Naive thymus-derived CD4-positive, alpha-beta T cell (primary cell): ENCODE data around the gene NOTO. TPM values are rescaled to one million over a fixed set of nuclear protein-coding genes. Genes with fewer than 3 reads are reported as not detected.

Experiments used
- ATAC-seq: fragments of 150-1000 bp; cut with Tn5 transposase; 2 replicates; pipeline ENCODE4 v1.10.0; 2021; ENCODE audit warnings: mild to moderate bottlenecking, moderate library complexity
- CTCF ChIA-PET: fragments of 350-600 bp; sonication (Branson Sonifier 250); formaldehyde crosslinking; loops from one replicate; lab custom pipeline; 2021; ENCODE audit warnings: antibody characterized with exemption; lab: Charles Lee
- POLR2A ChIA-PET: fragments of 350-600 bp; sonication (Branson Sonifier 250); formaldehyde crosslinking; loops from one replicate; lab custom pipeline; 2021; ENCODE audit warnings: antibody characterized with exemption, inconsistent platforms; lab: Charles Lee
- DNase-seq, 9 donors: peaks; one replicate each; pipeline versions ENCODE4 v3.0.0 to v3.0.0-alpha.2; 2020 to 2022; ENCODE audit warnings: mixed read lengths in 1 of 9
- H3K27ac ChIP-seq: one replicate; pipeline ENCODE4 v1.7.0; 2013; ENCODE audit warnings: mild to moderate bottlenecking, low read depth, low read length, moderate library complexity
- H3K27me3 ChIP-seq, 2 donors: one replicate each; pipeline ENCODE4 v1.7.0; 2013; ENCODE audit warnings: low read length in 2 of 2, mild to moderate bottlenecking in 2 of 2, moderate library complexity in 2 of 2; ENCODE audit not compliant: control insufficient read depth in 2 of 2, insufficient read depth in 2 of 2
- H3K36me3 ChIP-seq, 3 experiments: 1 replicate in 2 of 3; 2 replicates in 1 of 3; pipeline ENCODE4 v1.7.0; 2013; ENCODE audit warnings: low read length in 3 of 3, mild to moderate bottlenecking in 3 of 3, moderate library complexity in 1 of 3; ENCODE audit not compliant: insufficient read depth in 3 of 3, control insufficient read depth in 2 of 3
- H3K4me1 ChIP-seq, 2 donors: one replicate each; pipeline ENCODE4 v1.7.0; 2013; ENCODE audit warnings: low read length in 2 of 2, mild to moderate bottlenecking in 2 of 2, moderate library complexity in 1 of 2; ENCODE audit not compliant: control insufficient read depth in 2 of 2, insufficient read depth in 2 of 2
- H3K4me3 ChIP-seq: 2 replicates; pipeline ENCODE4 v1.7.0; 2013; ENCODE audit warnings: mild to moderate bottlenecking, low read length
- H3K9me3 ChIP-seq, 3 experiments: 1 replicate in 2 of 3; 2 replicates in 1 of 3; pipeline ENCODE4 v1.7.0; 2013; ENCODE audit warnings: low read length in 3 of 3; ENCODE audit not compliant: control insufficient read depth in 2 of 3
- H3K27ac Mint-ChIP-seq, 9 donors: one replicate each; pipeline ENCODE4 v1.8.0; 2020 to 2022; ENCODE audit warnings: mixed read lengths in 9 of 9, mild to moderate bottlenecking in 8 of 9, moderate library complexity in 5 of 9, inconsistent platforms in 2 of 9
- H3K27me3 Mint-ChIP-seq, 5 donors: one replicate each; pipeline ENCODE4 v1.8.0; 2021 to 2022; ENCODE audit warnings: mixed read lengths in 5 of 5, mild to moderate bottlenecking in 1 of 5
- H3K36me3 Mint-ChIP-seq, 5 donors: one replicate each; pipeline ENCODE4 v1.8.0; 2020 to 2022; ENCODE audit warnings: mixed read lengths in 5 of 5, mild to moderate bottlenecking in 3 of 5, inconsistent platforms in 1 of 5
- H3K4me1 Mint-ChIP-seq, 7 donors: one replicate each; pipeline ENCODE4 v1.8.0; 2020 to 2022; ENCODE audit warnings: mixed read lengths in 7 of 7, mild to moderate bottlenecking in 3 of 7, inconsistent platforms in 1 of 7
- H3K4me3 Mint-ChIP-seq, 10 donors: one replicate each; pipeline ENCODE4 v1.8.0; 2020 to 2022; ENCODE audit warnings: mild to moderate bottlenecking in 10 of 10, mixed read lengths in 10 of 10, moderate library complexity in 6 of 10, inconsistent platforms in 2 of 10
- H3K9me3 Mint-ChIP-seq, 11 donors: one replicate each; pipeline ENCODE4 v1.8.0; 2020 to 2022; ENCODE audit warnings: mixed read lengths in 11 of 11, mild to moderate bottlenecking in 4 of 11, inconsistent platforms in 1 of 11, moderate library complexity in 1 of 11
- intact Hi-C, 2 donors: fragments of 100-400 bp; cut with micrococcal nuclease; formaldehyde crosslinking; loops; one replicate each; pipeline ENCODE4 v1.15.1; 2023
- polyA plus RNA-seq, 2 donors: library from polyadenylated mRNA; unstranded; fragments of 300-500 nt; fragmentation: Illumina TruSeq; gene quantifications; one replicate each; pipeline ENCODE4 v1.2.3, GENCODE V29; 2021
- total RNA-seq, 6 experiments: library from RNA in 5 of 6; stranded (reverse) in 5 of 6; gene quantifications; 1 replicate in 5 of 6; 2 replicates in 1 of 6; pipeline ENCODE4 v1.2.3 and lab custom pipeline; 2021 to 2026

The NOTO gene
- total and polyA plus RNA-seq, 7 experiments from 2014 or later, result not detected

DNA sequence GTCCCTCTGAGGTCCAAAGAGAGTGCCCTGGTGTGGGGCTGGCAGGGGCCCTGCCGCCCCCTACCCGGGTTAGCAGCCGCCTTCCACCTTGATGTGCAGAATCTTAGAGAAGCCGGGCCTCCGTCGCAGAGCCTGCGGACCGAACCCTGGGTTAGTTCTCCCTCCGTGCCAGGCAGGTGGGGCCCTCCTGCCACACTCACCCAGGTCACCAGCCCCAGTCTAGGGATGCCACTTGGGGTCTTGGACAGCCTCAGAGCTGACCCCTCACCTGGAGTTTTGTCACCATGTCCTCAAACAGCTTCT lies 56.5 kb downstream of the NOTO start:
- intact Hi-C loops, result no loop called here
- peaks cover 0 to 18% (median 9%) of the 10 kb centered on the region in 7 donors for H3K4me1 Mint-ChIP-seq
- no peaks in the 10 kb centered on the region for H3K27me3 Mint-ChIP-seq
- no peak overlapping the region for H3K4me3 Mint-ChIP-seq
- DNase-seq (no peak), ATAC-seq (no peak)
- H3K36me3 Mint-ChIP-seq, result peaks cover 0 to 5% (median 0%) of the 10 kb centered on the region in 5 donors
- H3K27me3 ChIP-seq, result no peaks in the 10 kb centered on the region
- H3K4me1 ChIP-seq, result peaks cover 0 to 6% of the 10 kb centered on the region in 2 donors
- no peaks in the 10 kb centered on the region for H3K9me3 Mint-ChIP-seq
- H3K4me3 ChIP-seq, result no peak overlapping the region
- H3K36me3 ChIP-seq, result peaks cover 0 to 45% (median 4%) of the 10 kb centered on the region in 3 experiments
- peak overlapping the region in 1 of 9 donors; percentile 31 for H3K27ac Mint-ChIP-seq
- ChIA-PET POLR2A (no interaction called here), CTCF (no interaction called here)
- no peaks in the 10 kb centered on the region for H3K9me3 ChIP-seq
- H3K27ac ChIP-seq, result no peak overlapping the region

DNA sequence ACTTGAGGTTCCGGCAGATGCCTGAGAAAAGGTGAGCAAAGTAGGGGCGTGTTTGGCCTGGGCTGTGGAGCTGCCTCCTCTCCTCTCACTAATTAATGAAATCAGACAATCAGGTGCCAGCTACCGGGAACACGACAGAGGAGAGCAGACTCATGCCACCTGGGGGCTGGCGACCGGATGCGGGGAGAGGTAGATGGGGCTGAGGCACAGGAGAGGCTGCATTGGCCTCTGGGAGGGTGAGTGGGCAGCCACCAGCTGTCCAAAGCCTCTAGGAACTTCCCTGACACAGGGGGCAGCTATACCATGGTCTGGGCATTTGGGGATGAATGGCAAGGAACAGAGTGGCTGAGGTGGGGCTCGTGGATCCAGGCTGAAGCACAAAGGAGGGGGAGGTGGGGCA lies 56.9 kb downstream of the NOTO start:
- ATAC-seq (no peak), DNase-seq (no peak)
- H3K27me3 ChIP-seq, result no peaks in the 10 kb centered on the region
- no peaks in the 10 kb centered on the region for H3K27me3 Mint-ChIP-seq
- ChIA-PET CTCF (no interaction called here), POLR2A (no interaction called here)
- H3K9me3 ChIP-seq, result no peaks in the 10 kb centered on the region
- H3K4me1 Mint-ChIP-seq, result peaks cover 0 to 18% (median 9%) of the 10 kb centered on the region in 7 donors
- H3K27ac Mint-ChIP-seq, result peak overlapping the region in 1 of 9 donors; percentile 31
- no peak overlapping the region for H3K4me3 Mint-ChIP-seq
- peaks cover 0 to 6% of the 10 kb centered on the region in 2 donors for H3K4me1 ChIP-seq
- no peak overlapping the region for H3K27ac ChIP-seq
- intact Hi-C loops, result no loop called here
- no peaks in the 10 kb centered on the region for H3K9me3 Mint-ChIP-seq
- H3K36me3 Mint-ChIP-seq, result peaks cover 0 to 5% (median 0%) of the 10 kb centered on the region in 5 donors
- H3K36me3 ChIP-seq, result peaks cover 0 to 45% (median 0%) of the 10 kb centered on the region in 3 experiments
- H3K4me3 ChIP-seq, result no peak overlapping the region

DNA sequence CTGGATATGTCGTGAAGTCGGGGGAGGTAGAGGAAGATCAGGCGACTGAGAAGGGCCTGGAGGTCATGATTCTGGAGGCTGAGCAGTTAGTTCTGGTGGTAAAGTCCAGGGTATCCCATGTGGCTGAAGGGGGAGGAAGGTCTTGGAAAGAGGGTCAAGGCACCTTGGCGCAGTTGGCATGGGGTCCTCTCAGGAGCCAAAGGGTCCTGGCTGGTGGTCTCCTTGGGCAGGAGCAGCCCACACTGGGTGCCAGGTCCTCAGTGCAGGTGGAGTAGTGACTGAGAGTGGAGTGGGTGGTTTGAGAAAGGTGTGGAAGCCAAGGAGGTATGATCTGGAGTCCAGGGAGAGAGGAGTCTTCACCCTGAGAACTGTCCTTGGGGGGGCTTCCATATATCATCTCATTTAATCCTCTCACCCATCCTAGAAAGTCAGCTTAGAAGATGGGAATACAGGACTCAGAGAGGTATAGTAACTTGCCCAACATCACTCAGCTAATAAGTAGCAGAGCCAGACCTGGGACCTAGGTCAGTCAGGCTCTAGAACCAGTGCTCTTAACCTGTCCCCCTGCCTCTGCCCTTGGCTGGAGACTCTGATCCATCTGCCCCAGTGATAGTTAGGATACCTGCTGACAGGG lies 57.4 kb downstream of the NOTO start:
- ATAC-seq, result no peak
- Histone ChIP-seq H3K36me3 (peaks cover 0 to 46% (median 0%) of the 10 kb centered on the region in 3 experiments), H3K4me3 (no peak overlapping the region), H3K27ac (no peak overlapping the region), H3K9me3 (no peaks in the 10 kb centered on the region), H3K27me3 (no peaks in the 10 kb centered on the region), H3K4me1 (peaks cover 0 to 6% of the 10 kb centered on the region in 2 donors)
- Mint-ChIP-seq H3K9me3 (no peaks in the 10 kb centered on the region), H3K36me3 (peaks cover 0 to 5% (median 0%) of the 10 kb centered on the region in 5 donors), H3K27me3 (no peaks in the 10 kb centered on the region), H3K27ac (peak overlapping the region in 1 of 9 donors; percentile 31), H3K4me1 (peaks cover 0 to 18% (median 9%) of the 10 kb centered on the region in 7 donors), H3K4me3 (no peak overlapping the region)
- ChIA-PET CTCF (no interaction called here), POLR2A (no interaction called here)
- no peak for DNase-seq
- intact Hi-C loops, result no loop called here

GRCh38 chr2:73260338-73260984 lies 58.1 kb downstream of the NOTO start:
- Histone ChIP-seq H3K36me3 (peaks cover 0 to 50% (median 0%) of the 10 kb centered on the region in 3 experiments), H3K27ac (no peak overlapping the region), H3K4me3 (no peak overlapping the region), H3K4me1 (peaks cover 0 to 6% of the 10 kb centered on the region in 2 donors), H3K27me3 (no peaks in the 10 kb centered on the region), H3K9me3 (no peaks in the 10 kb centered on the region)
- ChIA-PET CTCF (no interaction called here), POLR2A (no interaction called here)
- Mint-ChIP-seq H3K9me3 (no peaks in the 10 kb centered on the region), H3K4me1 (peaks cover 0 to 18% (median 9%) of the 10 kb centered on the region in 7 donors), H3K27ac (no peak overlapping the region), H3K4me3 (no peak overlapping the region), H3K27me3 (no peaks in the 10 kb centered on the region), H3K36me3 (peaks cover 0 to 5% (median 0%) of the 10 kb centered on the region in 5 donors)
- intact Hi-C loops, result no loop called here
- no peak for DNase-seq
- no peak for ATAC-seq

Other genes starting within 250 kb of the NOTO start
- 10 to 100 TPM in 3 of 5 experiments, 1 to 10 TPM in 2; 8.8 to 17.4 (median 10.9) TPM for gene SFXN5, start 130.9 kb upstream of the NOTO start, total RNA-seq
- 1 to 10 TPM; 2.2 to 4.4 TPM for gene SFXN5, start 130.9 kb upstream of the NOTO start, polyA plus RNA-seq
- gene RAB11FIP5, start 89.6 kb upstream of the NOTO start, total RNA-seq, result 10 to 100 TPM in 3 of 5 experiments, 1 to 10 TPM in 2; 8.6 to 13.2 (median 11.2) TPM
- gene RAB11FIP5, start 89.6 kb upstream of the NOTO start, polyA plus RNA-seq, result 10 to 100 TPM in 1 of 2 donors, 1 to 10 TPM in 1; 5.6 to 12.0 TPM
- 10 to 100 TPM; 25.1 to 76.2 (median 42.7) TPM for gene SMYD5, start 11.7 kb downstream of the NOTO start, total RNA-seq
- 10 to 100 TPM; 25.6 to 28.0 TPM for gene SMYD5, start 11.7 kb downstream of the NOTO start, polyA plus RNA-seq
- 1 to 10 TPM; 4.3 to 8.8 (median 6.9) TPM for gene PRADC1, start 30.7 kb downstream of the NOTO start, total RNA-seq
- gene PRADC1, start 30.7 kb downstream of the NOTO start, polyA plus RNA-seq, result 10 to 100 TPM; 25.1 to 29.5 TPM
- 100 to 1,000 TPM; 118 to 322 (median 181) TPM for gene CCT7, start 31.7 kb downstream of the NOTO start, total RNA-seq
- 100 to 1,000 TPM; 284 to 298 TPM for gene CCT7, start 31.7 kb downstream of the NOTO start, polyA plus RNA-seq
- 10 to 100 TPM; 13.2 to 19.6 (median 17.6) TPM for gene FBXO41, start 81.9 kb downstream of the NOTO start, total RNA-seq
- gene FBXO41, start 81.9 kb downstream of the NOTO start, polyA plus RNA-seq, result 1 to 10 TPM; 1.5 to 3.2 TPM
- under 1 TPM in 3 of 5 experiments, not detected in 2; 0.15 to 0.16 (median 0.15) TPM for gene EGR4, start 91.0 kb downstream of the NOTO start, total RNA-seq
- not detected for gene EGR4, start 91.0 kb downstream of the NOTO start, polyA plus RNA-seq
- 10 to 100 TPM; 16.3 to 46.7 (median 23.5) TPM for gene ALMS1, start 183.3 kb downstream of the NOTO start, total RNA-seq
- gene ALMS1, start 183.3 kb downstream of the NOTO start, polyA plus RNA-seq, result 1 to 10 TPM; 2.7 to 4.4 TPM